H9 (cell line): ENCODE measurements around the gene TMEM154. TPM values are rescaled to one million over a fixed set of nuclear protein-coding genes. Genes with fewer than 3 reads are reported as not detected.

Experiments used
- DNase-seq: peaks from one replicate; pipeline ENCODE4 v3.0.0-alpha.2; 2017
- H2AFZ ChIP-seq: one replicate; pipeline ENCODE4 v1.6.1; 2013; ENCODE audit warnings: mild to moderate bottlenecking, low read length, control low read depth, moderate library complexity
- H2AK5ac ChIP-seq: 2 replicates; pipeline ENCODE4 v1.6.1; 2013; ENCODE audit warnings: low read length, control low read depth, mixed read lengths; ENCODE audit not compliant: insufficient read length
- H2BK120ac ChIP-seq: one replicate; pipeline ENCODE4 v1.6.1; 2013; ENCODE audit warnings: low read depth, mild to moderate bottlenecking, low read length, control low read depth, inconsistent platforms; ENCODE audit not compliant: poor library complexity, severe bottlenecking
- H2BK12ac ChIP-seq: 2 replicates; pipeline ENCODE4 v1.6.1; 2013; ENCODE audit warnings: low read length, control low read depth, mixed read lengths, low read depth; ENCODE audit not compliant: insufficient read length
- H2BK15ac ChIP-seq: 2 replicates; pipeline ENCODE4 v1.6.1; 2013; ENCODE audit warnings: low read depth, low read length, control low read depth
- H2BK20ac ChIP-seq: one replicate; pipeline ENCODE4 v1.6.1; 2013; ENCODE audit warnings: low read depth, mild to moderate bottlenecking, low read length, control low read depth, inconsistent platforms; ENCODE audit not compliant: poor library complexity, severe bottlenecking
- H2BK5ac ChIP-seq: 2 replicates; pipeline ENCODE4 v1.6.1; 2013; ENCODE audit warnings: low read length, control low read depth, mixed read lengths; ENCODE audit not compliant: insufficient read length
- H3K14ac ChIP-seq: 2 replicates; pipeline ENCODE4 v1.6.1; 2013; ENCODE audit warnings: low read length, control low read depth; ENCODE audit not compliant: insufficient read depth
- H3K18ac ChIP-seq: 2 replicates; pipeline ENCODE4 v1.6.1; 2013; ENCODE audit warnings: low read depth, mild to moderate bottlenecking, mixed read lengths, low read length, control low read depth; ENCODE audit not compliant: insufficient read length
- H3K23ac ChIP-seq: 2 replicates; pipeline ENCODE4 v1.6.1; 2013; ENCODE audit warnings: low read length, control low read depth, mixed read lengths, low read depth; ENCODE audit not compliant: insufficient read length
- H3K23me2 ChIP-seq: 2 replicates; pipeline ENCODE4 v1.6.1; 2013; ENCODE audit warnings: low read depth, mild to moderate bottlenecking, mixed read lengths, low read length, control low read depth; ENCODE audit not compliant: insufficient read length, poor library complexity, severe bottlenecking
- H3K27ac ChIP-seq: 2 replicates; pipeline ENCODE4 v1.5.1; 2013; ENCODE audit warnings: low read length, control low read depth, mixed read lengths, low read depth; ENCODE audit not compliant: insufficient read length
- H3K27me3 ChIP-seq: 2 replicates; pipeline ENCODE4 v1.6.1; 2013; ENCODE audit warnings: low read length, control low read depth, inconsistent platforms; ENCODE audit not compliant: insufficient read depth
- H3K4ac ChIP-seq: 2 replicates; pipeline ENCODE4 v1.6.1; 2013; ENCODE audit warnings: low read depth, mild to moderate bottlenecking, control low read depth, inconsistent platforms, low read length, moderate library complexity
- H3K4me1 ChIP-seq: 2 replicates; pipeline ENCODE4 v1.6.1; 2013; ENCODE audit warnings: low read length, control low read depth, inconsistent platforms; ENCODE audit not compliant: insufficient read depth
- H3K4me2 ChIP-seq: 2 replicates; pipeline ENCODE4 v1.6.1; 2013; ENCODE audit warnings: low read length, control low read depth, mixed read lengths; ENCODE audit not compliant: insufficient read length, insufficient read depth
- H3K56ac ChIP-seq: 2 replicates; pipeline ENCODE4 v1.6.1; 2013; ENCODE audit warnings: low read depth, mild to moderate bottlenecking, mixed read lengths, low read length, control low read depth; ENCODE audit not compliant: insufficient read length
- H3K79me1 ChIP-seq: 2 replicates; pipeline ENCODE4 v1.6.1; 2013; ENCODE audit warnings: low read depth, mild to moderate bottlenecking, moderate library complexity, low read length, control low read depth, inconsistent platforms; ENCODE audit not compliant: insufficient read depth, poor library complexity, severe bottlenecking
- H3K79me2 ChIP-seq: 2 replicates; pipeline ENCODE4 v1.6.1; 2013; ENCODE audit warnings: low read length, control low read depth, inconsistent platforms; ENCODE audit not compliant: insufficient read depth
- H3K9ac ChIP-seq: 2 replicates; pipeline ENCODE4 v1.6.1; 2013; ENCODE audit warnings: low read length, control low read depth, mixed read lengths; ENCODE audit not compliant: insufficient read length; ENCODE audit errors: extremely low read depth
- H3K9me3 ChIP-seq: one replicate; pipeline ENCODE4 v1.6.1; 2013; ENCODE audit warnings: low read depth, low read length, inconsistent platforms; ENCODE audit not compliant: control insufficient read depth
- H3T11ph ChIP-seq: one replicate; pipeline ENCODE4 v1.6.1; 2013; ENCODE audit warnings: mild to moderate bottlenecking, low read length, control low read depth, inconsistent platforms
- H4K20me1 ChIP-seq: one replicate; pipeline ENCODE4 v1.6.1; 2013; ENCODE audit not compliant: control insufficient read depth, insufficient read length, insufficient read depth
- H4K5ac ChIP-seq: 2 replicates; pipeline ENCODE4 v1.6.1; 2013; ENCODE audit warnings: low read depth, mild to moderate bottlenecking, mixed read lengths, low read length, control low read depth; ENCODE audit not compliant: insufficient read length
- H4K8ac ChIP-seq: replicated peaks from 2 replicates; pipeline ENCODE4 v1.6.1; 2013; ENCODE audit warnings: low read length, control low read depth, mixed read lengths, low read depth; ENCODE audit not compliant: insufficient read length
- H4K91ac ChIP-seq: 2 replicates; pipeline ENCODE4 v1.6.1; 2013; ENCODE audit warnings: low read depth, mild to moderate bottlenecking, moderate library complexity, mixed read lengths, low read length, control low read depth; ENCODE audit not compliant: insufficient read length
- H3K27ac Mint-ChIP-seq, 3 experiments: 2 replicates in 2 of 3; 3 replicates in 1 of 3; pipeline ENCODE4 v1.8.0; 2020 to 2021; ENCODE audit warnings: mixed read lengths in 3 of 3, mild to moderate bottlenecking in 1 of 3, moderate library complexity in 1 of 3
- H3K27me3 Mint-ChIP-seq: 2 replicates; pipeline ENCODE4 v1.8.0; 2021; ENCODE audit warnings: low read depth, mild to moderate bottlenecking, moderate library complexity, mixed read lengths
- H3K36me3 Mint-ChIP-seq, 3 experiments: 2 replicates in 2 of 3; 3 replicates in 1 of 3; pipeline ENCODE4 v1.8.0; 2020 to 2021; ENCODE audit warnings: low read depth in 3 of 3, mixed read lengths in 3 of 3; ENCODE audit not compliant: insufficient read depth in 1 of 3
- H3K4me1 Mint-ChIP-seq, 2 experiments: 2 replicates each; pipeline ENCODE4 v1.8.0; 2020; ENCODE audit warnings: mixed read lengths in 2 of 2
- H3K4me3 Mint-ChIP-seq, 2 experiments: 2 replicates in 1 of 2; 3 replicates in 1 of 2; pipeline ENCODE4 v1.8.0; 2020 to 2021; ENCODE audit warnings: mild to moderate bottlenecking in 2 of 2, mixed read lengths in 2 of 2, moderate library complexity in 1 of 2
- H3K9me3 Mint-ChIP-seq, 2 experiments: 2 replicates in 1 of 2; 3 replicates in 1 of 2; pipeline ENCODE4 v1.8.0; 2020; ENCODE audit warnings: mild to moderate bottlenecking in 2 of 2, mixed read lengths in 2 of 2, moderate library complexity in 1 of 2
- WGBS: extraction: QIAGEN DNeasy Blood & Tissue Kit; methylation state at CpG from one replicate; pipeline ENCODE4 v1.1.7; 2013; ENCODE audit warnings: missing lambda C conversion rate, low lambda C conversion rate, mixed read lengths; ENCODE audit not compliant: insufficient read length; ENCODE audit errors: extremely low coverage; 5-methylcytosine and 5-hydroxymethylcytosine counted together
- total RNA-seq: library from RNA; stranded (reverse); gene quantifications from 2 replicates; pipeline ENCODE4 v1.2.1, GENCODE V29; 2021
- TF ChIP-seq, protein P1 (sequence below): fragments of 200-600 bp; sonication (generic); conservative IDR thresholded peaks from 3 replicates; pipeline ENCODE4 v1.8.0; 2021; ENCODE audit warnings: antibody characterized with exemption, mild to moderate bottlenecking

The TMEM154 gene
- total RNA-seq, 1 experiment from 2014 or later: 1.7 TPM

DNA sequence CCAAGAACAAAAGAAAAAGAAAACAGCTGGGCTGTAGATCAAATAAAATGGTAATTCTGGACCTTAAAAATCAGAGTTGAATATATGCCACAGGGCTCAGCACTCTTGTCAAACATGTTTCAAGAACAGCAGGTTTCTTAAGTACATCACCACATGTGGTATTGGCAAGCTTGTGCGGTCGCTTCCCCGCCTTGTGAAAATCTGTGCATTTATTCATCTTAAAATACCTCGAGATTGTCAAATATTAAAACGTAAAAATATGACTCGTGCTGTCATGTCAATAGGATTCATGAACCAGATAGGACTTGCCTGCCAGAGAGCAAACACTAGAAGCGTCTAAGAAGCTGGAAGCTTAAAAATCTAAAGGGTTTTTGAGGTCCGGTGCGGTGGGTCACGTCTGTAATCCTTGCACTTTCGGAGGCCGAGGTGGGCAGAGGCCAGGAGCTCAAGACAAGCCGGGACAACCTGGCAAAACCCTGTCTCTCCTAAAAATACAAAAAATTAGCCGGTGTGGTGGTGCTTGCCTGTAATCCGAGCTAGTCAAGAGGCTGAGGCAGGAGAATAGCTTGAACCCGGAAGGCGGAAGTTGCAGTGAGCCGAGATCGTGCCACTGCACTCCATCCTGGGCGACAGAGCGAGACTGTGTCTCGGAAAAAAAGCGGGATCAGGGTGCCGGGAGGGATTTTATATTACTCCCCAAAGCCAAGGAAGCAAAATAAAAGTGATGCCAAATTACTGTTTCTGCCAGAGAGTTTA, 40.2 kb upstream of the TMEM154 start:
- no peak overlapping the region for H4K5ac ChIP-seq
- H3K27ac ChIP-seq: no peak overlapping the region
- Mint-ChIP-seq H3K36me3 (peaks cover 3 to 13% (median 4%) of the 10 kb centered on the region in 3 experiments; a peak in 6 of 7 replicates), H3K27me3 (no peaks in the 10 kb centered on the region), H3K9me3 (peaks cover 10 to 11% of the 10 kb centered on the region in 2 experiments), H3K4me3 (no peak overlapping the region), H3K4me1 (peaks cover 23 to 26% of the 10 kb centered on the region in 2 experiments), H3K27ac (no peak overlapping the region)
- no peak overlapping the region for H4K91ac ChIP-seq
- H2BK15ac ChIP-seq: no peak overlapping the region
- H3K4me1 ChIP-seq: no peaks in the 10 kb centered on the region
- no peaks in the 10 kb centered on the region for H3K23me2 ChIP-seq
- no peak overlapping the region for H3K9ac ChIP-seq
- no peaks in the 10 kb centered on the region for H3K27me3 ChIP-seq
- no peak overlapping the region for H4K8ac ChIP-seq
- H3K9me3 ChIP-seq: no peaks in the 10 kb centered on the region
- H3K79me2 ChIP-seq: no peaks in the 10 kb centered on the region
- no peak overlapping the region for H3K14ac ChIP-seq
- H4K20me1 ChIP-seq: no peaks in the 10 kb centered on the region
- H3T11ph ChIP-seq: no peak overlapping the region
- no peak overlapping the region for H2AK5ac ChIP-seq
- no peak overlapping the region for H3K56ac ChIP-seq
- no peak overlapping the region for H2AFZ ChIP-seq
- DNase-seq: no peak
- no peak overlapping the region for H2BK12ac ChIP-seq
- no peak overlapping the region for H3K18ac ChIP-seq
- H3K79me1 ChIP-seq: no peaks in the 10 kb centered on the region
- H2BK120ac ChIP-seq: no peak overlapping the region
- no peak overlapping the region for H3K4me2 ChIP-seq
- no CpG with 5 or more reads among the region's 24 CpGs for WGBS
- H2BK20ac ChIP-seq: no peak overlapping the region
- TF ChIP-seq, protein P1, sequence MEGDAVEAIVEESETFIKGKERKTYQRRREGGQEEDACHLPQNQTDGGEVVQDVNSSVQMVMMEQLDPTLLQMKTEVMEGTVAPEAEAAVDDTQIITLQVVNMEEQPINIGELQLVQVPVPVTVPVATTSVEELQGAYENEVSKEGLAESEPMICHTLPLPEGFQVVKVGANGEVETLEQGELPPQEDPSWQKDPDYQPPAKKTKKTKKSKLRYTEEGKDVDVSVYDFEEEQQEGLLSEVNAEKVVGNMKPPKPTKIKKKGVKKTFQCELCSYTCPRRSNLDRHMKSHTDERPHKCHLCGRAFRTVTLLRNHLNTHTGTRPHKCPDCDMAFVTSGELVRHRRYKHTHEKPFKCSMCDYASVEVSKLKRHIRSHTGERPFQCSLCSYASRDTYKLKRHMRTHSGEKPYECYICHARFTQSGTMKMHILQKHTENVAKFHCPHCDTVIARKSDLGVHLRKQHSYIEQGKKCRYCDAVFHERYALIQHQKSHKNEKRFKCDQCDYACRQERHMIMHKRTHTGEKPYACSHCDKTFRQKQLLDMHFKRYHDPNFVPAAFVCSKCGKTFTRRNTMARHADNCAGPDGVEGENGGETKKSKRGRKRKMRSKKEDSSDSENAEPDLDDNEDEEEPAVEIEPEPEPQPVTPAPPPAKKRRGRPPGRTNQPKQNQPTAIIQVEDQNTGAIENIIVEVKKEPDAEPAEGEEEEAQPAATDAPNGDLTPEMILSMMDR: no peak
- H2BK5ac ChIP-seq: no peak overlapping the region
- no peak overlapping the region for H3K23ac ChIP-seq
- H3K4ac ChIP-seq: no peak overlapping the region
